ENCODE data around the gene UNC5B.
A peak's percentile ranks its signal among the peaks of the same experiment; 100 is the strongest.

UNC5B gene

DNA sequence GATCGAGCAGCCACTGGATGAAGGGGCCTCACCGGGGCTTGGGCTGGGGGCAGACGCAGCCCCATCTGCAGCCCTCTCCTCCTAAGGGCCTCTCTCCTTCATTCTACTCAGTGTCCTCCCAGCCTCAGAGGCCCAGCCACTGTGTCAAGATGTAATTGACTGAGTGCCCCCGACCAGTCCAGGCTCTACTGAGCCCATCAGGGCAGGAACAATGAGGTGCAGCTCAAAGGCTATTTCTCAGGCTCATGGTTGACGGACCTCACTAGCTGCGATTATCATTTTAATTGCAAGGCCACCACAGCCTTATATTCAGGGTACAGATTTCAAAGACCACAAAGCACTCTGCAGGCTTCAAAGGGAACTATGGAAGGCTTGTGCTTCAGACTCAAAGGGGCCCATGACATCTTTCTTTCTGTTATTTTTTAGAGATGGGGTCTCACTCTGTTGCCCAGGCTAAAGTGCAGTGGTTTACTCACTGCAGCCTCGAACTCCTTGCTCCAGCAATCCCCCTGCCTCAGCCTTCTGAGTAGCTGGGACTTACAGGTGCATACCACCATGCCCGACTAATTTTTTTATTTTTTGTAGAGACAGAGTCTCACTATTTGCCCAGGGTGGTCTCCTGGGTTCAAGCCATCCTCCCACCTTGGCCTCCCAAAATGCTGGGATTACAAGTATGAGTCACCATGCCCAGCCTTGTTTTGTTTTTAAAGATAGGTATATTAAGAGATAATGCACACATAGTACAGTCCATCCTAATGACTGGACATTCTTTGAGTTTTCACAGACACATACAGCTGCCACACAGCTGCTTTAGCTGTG is 130.4 kb downstream of the UNC5B start:
- H4K91ac ChIP-seq (ENCODE audit: low read depth, low read length): no peak overlapping the region
- no peak overlapping the region for H3K4me2 ChIP-seq (ENCODE audit: low read length)
- no peaks in the 10 kb centered on the region for H3K27me3 ChIP-seq (ENCODE audit: insufficient read depth, low read length)
- H2BK5ac ChIP-seq (ENCODE audit: low read depth, low read length, poor library complexity): no peak overlapping the region
- H2BK120ac ChIP-seq (ENCODE audit: insufficient read depth, low read length, poor library complexity): no peak overlapping the region
- no peak overlapping the region for H4K8ac ChIP-seq (ENCODE audit: low read depth, low read length)
- no peaks in the 10 kb centered on the region for H3K36me3 ChIP-seq (ENCODE audit: control insufficient read depth in 1 of 2, insufficient read depth in 2 of 2, low read length in 2 of 2)
- H3K79me2 ChIP-seq (ENCODE audit: control insufficient read depth, insufficient read depth, low read length, poor library complexity): peaks cover 6% of the 10 kb centered on the region
- no peak overlapping the region for H3K4ac ChIP-seq (ENCODE audit: low read depth, low read length)
- H2AK5ac ChIP-seq (ENCODE audit: low read length): no peak overlapping the region
- no peak overlapping the region for H3K18ac ChIP-seq (ENCODE audit: low read length)
- no peak overlapping the region for H2AFZ ChIP-seq (ENCODE audit: insufficient read depth, low read length, poor library complexity)
- no CpG with 5 or more reads among the region's 8 CpGs for WGBS (ENCODE audit: extremely low coverage, insufficient coverage, insufficient read length)
- H3K4me1 ChIP-seq (ENCODE audit: control insufficient read depth in 1 of 2, insufficient read depth in 2 of 2, low read length in 2 of 2): peaks cover 50 to 53% of the 10 kb centered on the region in 2 experiments
- H3K14ac ChIP-seq (ENCODE audit: low read length): no peak overlapping the region
- no peak overlapping the region for H2BK12ac ChIP-seq (ENCODE audit: low read length)
- H3K27ac ChIP-seq (ENCODE audit: low read depth, low read length): no peak overlapping the region
- H3K79me1 ChIP-seq (ENCODE audit: low read length): peaks cover 23% of the 10 kb centered on the region
- peaks cover 2% of the 10 kb centered on the region for H3K9me3 ChIP-seq (ENCODE audit: insufficient read depth, low read depth, low read length)
- DNase-seq: no peak
- no peak overlapping the region for H3K9ac ChIP-seq (ENCODE audit: low read length)
- H3K23ac ChIP-seq (ENCODE audit: low read length): no peak overlapping the region
- H3K4me3 ChIP-seq (ENCODE audit: low read depth, low read length): no peak overlapping the region
- no peak overlapping the region for H4K12ac ChIP-seq (ENCODE audit: low read depth, low read length)

- peak; percentile 89 to 92 for DNase-seq
- no CpG with 5 or more reads among the region's 5 CpGs for WGBS (ENCODE audit: extremely low coverage, insufficient coverage, insufficient read length)
- H4K8ac ChIP-seq (ENCODE audit: low read depth, low read length): no peak overlapping the region
Measured at GRCh38 chr10:71343392-71343773, 131.0 kb downstream of the UNC5B start.

DNA sequence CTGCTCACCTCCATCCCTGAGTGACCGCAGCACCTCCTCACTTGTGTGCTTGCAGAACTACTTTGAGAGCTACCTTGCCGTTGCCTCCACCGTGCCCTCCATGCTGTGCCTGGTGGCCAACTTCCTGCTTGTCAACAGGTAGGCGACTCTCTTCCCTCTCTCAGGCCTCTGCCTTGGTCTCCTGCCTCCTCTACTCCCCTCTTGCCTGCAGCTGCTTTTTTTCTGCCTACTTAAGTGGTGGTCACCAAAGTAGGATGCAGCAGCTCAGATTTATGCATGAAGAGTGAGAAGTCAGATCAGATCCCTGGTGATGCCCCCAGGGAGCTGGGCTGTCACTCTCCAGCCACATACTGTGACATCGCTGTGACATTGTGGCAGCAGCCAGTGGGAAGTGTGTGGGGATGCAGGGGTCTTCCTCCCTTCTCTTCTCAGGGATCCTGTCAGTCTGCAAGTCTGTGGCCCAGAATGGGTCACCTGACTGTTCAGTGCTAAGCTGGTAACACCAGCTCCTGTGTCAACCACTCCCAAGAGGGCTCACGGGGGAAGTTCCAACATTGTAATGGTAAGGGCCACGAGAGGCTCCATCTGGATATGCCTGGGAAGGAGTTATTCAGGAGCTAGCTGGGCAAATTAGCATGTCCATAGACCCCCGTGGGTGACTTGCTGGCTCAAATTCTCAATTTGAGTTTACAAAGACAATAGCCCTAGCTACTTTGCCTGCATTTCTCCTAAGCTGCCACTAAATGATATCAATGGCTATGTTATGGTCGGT is 132.0 kb downstream of the UNC5B start:
- H3K79me1 ChIP-seq (ENCODE audit: low read length): peaks cover 21% of the 10 kb centered on the region
- H3K9me3 ChIP-seq (ENCODE audit: insufficient read depth, low read depth, low read length): peaks cover 2% of the 10 kb centered on the region
- no peaks in the 10 kb centered on the region for H3K36me3 ChIP-seq (ENCODE audit: control insufficient read depth in 1 of 2, insufficient read depth in 2 of 2, low read length in 2 of 2)
- peaks cover 5% of the 10 kb centered on the region for H3K79me2 ChIP-seq (ENCODE audit: control insufficient read depth, insufficient read depth, low read length, poor library complexity)
- no peak overlapping the region for H3K4ac ChIP-seq (ENCODE audit: low read depth, low read length)
- H3K4me3 ChIP-seq (ENCODE audit: low read depth, low read length): no peak overlapping the region
- no peak for DNase-seq
- H4K8ac ChIP-seq (ENCODE audit: low read depth, low read length): peak overlapping the region; percentile 21
- H3K27me3 ChIP-seq (ENCODE audit: insufficient read depth, low read length): no peaks in the 10 kb centered on the region
- H2AFZ ChIP-seq (ENCODE audit: insufficient read depth, low read length, poor library complexity): no peak overlapping the region
- H3K4me1 ChIP-seq (ENCODE audit: control insufficient read depth in 1 of 2, insufficient read depth in 2 of 2, low read length in 2 of 2): peaks cover 51 to 55% of the 10 kb centered on the region in 2 experiments
- H4K91ac ChIP-seq (ENCODE audit: low read depth, low read length): peak overlapping the region; percentile 48
- no peak overlapping the region for H3K9ac ChIP-seq (ENCODE audit: low read length)
- WGBS (ENCODE audit: extremely low coverage, insufficient coverage, insufficient read length): no CpG with 5 or more reads among the region's 9 CpGs
- H2AK5ac ChIP-seq (ENCODE audit: low read length): peak overlapping the region; percentile 37
- no peak overlapping the region for H3K27ac ChIP-seq (ENCODE audit: low read depth, low read length)
- no peak overlapping the region for H2BK5ac ChIP-seq (ENCODE audit: low read depth, low read length, poor library complexity)
- peak overlapping the region; percentile 51 for H2BK12ac ChIP-seq (ENCODE audit: low read length)
- peak overlapping the region; percentile 18 for H2BK120ac ChIP-seq (ENCODE audit: insufficient read depth, low read length, poor library complexity)
- no peak overlapping the region for H3K4me2 ChIP-seq (ENCODE audit: low read length)
- H4K12ac ChIP-seq (ENCODE audit: low read depth, low read length): no peak overlapping the region
- peak overlapping the region; percentile 44 for H3K18ac ChIP-seq (ENCODE audit: low read length)
- H3K23ac ChIP-seq (ENCODE audit: low read length): no peak overlapping the region
- H3K14ac ChIP-seq (ENCODE audit: low read length): peak overlapping the region; percentile 58

More at GRCh38 chr10:71343392-71343773, 131.0 kb downstream of the UNC5B start:
- H3K36me3 ChIP-seq (ENCODE audit: control insufficient read depth in 1 of 2, insufficient read depth in 2 of 2, low read length in 2 of 2): no peaks in the 10 kb centered on the region
- H3K14ac ChIP-seq (ENCODE audit: low read length): no peak overlapping the region
- no peak overlapping the region for H3K9ac ChIP-seq (ENCODE audit: low read length)
- H3K4me1 ChIP-seq (ENCODE audit: control insufficient read depth in 1 of 2, insufficient read depth in 2 of 2, low read length in 2 of 2): peaks cover 52 to 56% of the 10 kb centered on the region in 2 experiments
- H3K4ac ChIP-seq (ENCODE audit: low read depth, low read length): no peak overlapping the region
- H2BK120ac ChIP-seq (ENCODE audit: insufficient read depth, low read length, poor library complexity): no peak overlapping the region
- H3K79me2 ChIP-seq (ENCODE audit: control insufficient read depth, insufficient read depth, low read length, poor library complexity): peaks cover 6% of the 10 kb centered on the region
- no peak overlapping the region for H2AFZ ChIP-seq (ENCODE audit: insufficient read depth, low read length, poor library complexity)
- no peak overlapping the region for H2BK5ac ChIP-seq (ENCODE audit: low read depth, low read length, poor library complexity)
- H3K27ac ChIP-seq (ENCODE audit: low read depth, low read length): no peak overlapping the region
- H2BK12ac ChIP-seq (ENCODE audit: low read length): no peak overlapping the region
- no peak overlapping the region for H4K12ac ChIP-seq (ENCODE audit: low read depth, low read length)
- no peak overlapping the region for H3K23ac ChIP-seq (ENCODE audit: low read length)
- peaks cover 2% of the 10 kb centered on the region for H3K9me3 ChIP-seq (ENCODE audit: insufficient read depth, low read depth, low read length)
- H3K4me2 ChIP-seq (ENCODE audit: low read length): no peak overlapping the region
- H3K18ac ChIP-seq (ENCODE audit: low read length): no peak overlapping the region
- H2AK5ac ChIP-seq (ENCODE audit: low read length): no peak overlapping the region
- H3K79me1 ChIP-seq (ENCODE audit: low read length): peaks cover 23% of the 10 kb centered on the region
- no peaks in the 10 kb centered on the region for H3K27me3 ChIP-seq (ENCODE audit: insufficient read depth, low read length)
- H3K4me3 ChIP-seq (ENCODE audit: low read depth, low read length): no peak overlapping the region
- H4K91ac ChIP-seq (ENCODE audit: low read depth, low read length): no peak overlapping the region

GRCh38 chr10:71344993-71345480 is 132.7 kb downstream of the UNC5B start:
- Histone ChIP-seq H3K23ac (ENCODE audit: low read length) (no peak overlapping the region), H3K9ac (ENCODE audit: low read length) (no peak overlapping the region), H3K4ac (ENCODE audit: low read depth, low read length) (no peak overlapping the region), H2AK5ac (ENCODE audit: low read length) (no peak overlapping the region), H3K18ac (ENCODE audit: low read length) (no peak overlapping the region), H2AFZ (ENCODE audit: insufficient read depth, low read length, poor library complexity) (no peak overlapping the region), H2BK5ac (ENCODE audit: low read depth, low read length, poor library complexity) (no peak overlapping the region), H3K14ac (ENCODE audit: low read length) (no peak overlapping the region), H3K27ac (ENCODE audit: low read depth, low read length) (no peak overlapping the region), H3K9me3 (ENCODE audit: insufficient read depth, low read depth, low read length) (peaks cover 2% of the 10 kb centered on the region), H3K36me3 (ENCODE audit: control insufficient read depth in 1 of 2, insufficient read depth in 2 of 2, low read length in 2 of 2) (no peaks in the 10 kb centered on the region), H2BK120ac (ENCODE audit: insufficient read depth, low read length, poor library complexity) (no peak overlapping the region), H2BK12ac (ENCODE audit: low read length) (no peak overlapping the region), H3K4me3 (ENCODE audit: low read depth, low read length) (no peak overlapping the region), H4K8ac (ENCODE audit: low read depth, low read length) (no peak overlapping the region), H3K4me2 (ENCODE audit: low read length) (no peak overlapping the region), H4K91ac (ENCODE audit: low read depth, low read length) (no peak overlapping the region), H4K12ac (ENCODE audit: low read depth, low read length) (no peak overlapping the region), H3K27me3 (ENCODE audit: insufficient read depth, low read length) (no peaks in the 10 kb centered on the region), H3K79me1 (ENCODE audit: low read length) (peaks cover 16% of the 10 kb centered on the region), H3K4me1 (ENCODE audit: control insufficient read depth in 1 of 2, insufficient read depth in 2 of 2, low read length in 2 of 2) (peaks cover 50 to 54% of the 10 kb centered on the region in 2 experiments), H3K79me2 (ENCODE audit: control insufficient read depth, insufficient read depth, low read length, poor library complexity) (peaks cover 4% of the 10 kb centered on the region)
- no CpG with 5 or more reads among the region's 3 CpGs for WGBS (ENCODE audit: extremely low coverage, insufficient coverage, insufficient read length)
- DNase-seq: peak in 1 of 2 donors; percentile 32
